ENCODE measurements around the gene SCT. TPM values are rescaled to one million over a fixed set of nuclear protein-coding genes. Genes with fewer than 3 reads are reported as not detected.

The SCT gene
- total RNA-seq, 1 donor from 2014 or later: not detected

DNA sequence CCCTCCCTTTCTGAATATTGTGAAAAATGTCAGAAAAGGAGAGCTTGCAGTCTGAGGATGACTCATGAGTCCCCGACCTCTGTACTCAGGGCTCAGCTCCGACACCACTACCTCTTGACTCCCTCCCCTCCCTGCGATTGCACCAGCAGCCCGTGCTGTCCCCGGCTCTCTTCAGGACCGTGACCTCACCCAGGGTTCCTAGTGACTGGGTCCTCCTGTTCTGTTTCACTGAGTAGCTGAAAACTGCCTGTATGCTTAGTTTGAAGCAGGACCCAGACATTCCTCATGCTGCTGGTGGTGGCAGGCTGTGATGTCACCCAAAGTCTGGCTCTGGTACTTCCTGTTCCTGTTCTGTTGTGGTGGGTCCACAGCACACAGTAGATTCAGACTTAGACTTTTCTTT is 39.0 kb downstream of the SCT start:
- no peak for DNase-seq (ENCODE audit: low spot score)

DNA sequence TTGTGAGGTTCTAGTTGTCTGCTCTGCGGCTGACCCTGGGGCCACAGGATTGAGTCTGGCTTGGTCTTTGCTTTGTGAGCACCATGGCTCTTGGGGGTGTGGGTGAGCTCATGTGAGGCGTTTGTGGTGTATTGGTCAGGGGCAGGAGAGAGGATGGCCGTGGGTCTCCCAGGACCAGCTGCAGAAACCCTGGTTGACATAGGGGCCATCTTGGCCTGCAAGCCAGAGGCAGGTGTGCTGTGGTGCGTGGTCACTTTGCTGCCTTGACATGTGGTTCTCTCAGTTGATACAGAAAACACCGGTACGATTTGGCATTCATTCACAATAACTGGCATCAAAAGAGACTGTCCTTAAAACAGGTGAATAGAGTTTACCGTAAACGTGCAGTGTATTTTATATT is 39.4 kb downstream of the SCT start:
- no peak for DNase-seq (ENCODE audit: low spot score)

DNA sequence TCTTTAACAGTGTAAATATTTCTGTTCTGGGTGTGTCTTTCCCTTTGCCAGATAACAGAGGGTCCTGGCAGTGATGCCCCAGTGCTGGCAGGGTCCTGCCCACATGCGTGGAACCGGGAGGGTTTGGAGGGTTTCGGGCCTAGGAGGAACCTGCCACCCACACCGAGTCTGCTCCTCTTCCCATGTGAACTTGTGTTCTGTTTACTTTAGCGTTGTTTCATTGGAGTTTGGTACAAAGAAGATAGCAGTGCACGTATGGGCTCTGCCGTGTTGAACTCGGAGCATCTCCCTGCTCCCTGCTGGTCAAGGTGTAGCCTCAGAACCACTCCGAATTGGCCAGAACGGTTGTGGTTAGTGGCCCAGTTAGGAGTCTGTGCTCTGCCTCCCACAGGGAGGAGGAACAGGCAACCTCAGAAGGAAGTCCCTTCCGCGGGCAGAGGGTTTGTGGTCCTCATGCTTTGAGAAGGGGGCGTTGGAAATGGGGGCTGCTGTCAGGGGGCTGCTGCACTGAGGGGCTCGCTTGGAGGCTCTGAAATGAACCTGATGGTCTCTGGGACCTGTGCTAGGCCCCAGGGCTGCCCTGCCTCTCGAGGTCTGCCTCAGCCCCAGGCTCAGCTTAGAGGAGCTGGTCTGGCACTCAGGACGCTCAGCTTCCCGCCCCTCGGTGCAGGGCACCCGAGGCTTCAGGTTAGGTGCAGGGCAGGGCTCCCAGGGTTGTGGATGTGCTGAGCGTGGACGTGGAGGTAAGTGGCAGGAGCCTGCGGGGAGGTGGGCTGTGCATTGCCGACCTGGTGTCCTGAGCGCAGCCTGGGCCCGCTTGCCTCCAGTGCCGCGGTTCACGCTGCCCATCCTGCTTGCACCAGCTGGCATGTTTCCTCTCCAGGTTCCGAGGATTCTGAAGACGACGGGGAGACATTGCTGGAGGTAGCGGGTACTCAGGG is 40.3 kb downstream of the SCT start:
- no peak for DNase-seq (ENCODE audit: low spot score)

DNA sequence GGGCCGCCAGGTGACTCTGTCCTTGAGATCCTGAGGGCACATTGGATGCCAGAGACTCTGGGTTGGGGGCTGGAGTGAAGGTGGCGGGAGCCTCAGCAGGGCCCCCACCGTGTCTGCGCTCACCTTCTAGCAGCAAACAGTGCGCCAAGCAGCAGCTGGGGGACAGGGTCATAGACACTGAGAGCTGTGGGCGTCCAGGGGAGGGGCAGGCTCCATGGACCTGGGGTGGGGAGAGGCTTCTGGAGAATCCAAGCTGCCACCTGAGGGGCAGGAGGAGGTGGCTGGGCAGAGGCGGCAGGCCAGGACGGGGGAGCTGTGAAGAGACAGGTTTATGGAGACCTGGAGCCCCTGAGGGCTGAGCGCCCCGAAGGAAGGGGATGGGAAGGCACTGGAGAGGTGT is 42.7 kb downstream of the SCT start:
- no peak for DNase-seq (ENCODE audit: low spot score)

DNA sequence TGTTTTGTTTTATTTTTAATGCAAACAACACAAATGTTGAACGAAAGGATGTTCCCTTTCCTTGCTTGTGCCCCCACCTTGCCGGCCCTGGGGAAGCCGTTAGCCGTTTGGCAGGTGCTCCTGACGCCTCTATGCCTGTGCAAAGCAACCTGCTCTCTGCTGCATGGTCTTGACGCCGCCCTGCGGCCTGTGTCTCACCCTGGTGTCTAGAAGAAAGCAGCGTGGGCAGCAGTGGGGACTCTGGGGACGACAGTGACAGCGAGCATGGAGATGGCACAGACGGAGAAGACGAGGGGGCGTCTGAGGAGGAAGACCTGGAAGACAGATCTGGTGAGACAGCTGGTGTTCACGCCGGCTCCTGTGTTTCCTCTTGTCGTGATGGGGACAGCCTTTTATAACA is 45.2 kb downstream of the SCT start:
- DNase-seq (ENCODE audit: low spot score): no peak

DNA sequence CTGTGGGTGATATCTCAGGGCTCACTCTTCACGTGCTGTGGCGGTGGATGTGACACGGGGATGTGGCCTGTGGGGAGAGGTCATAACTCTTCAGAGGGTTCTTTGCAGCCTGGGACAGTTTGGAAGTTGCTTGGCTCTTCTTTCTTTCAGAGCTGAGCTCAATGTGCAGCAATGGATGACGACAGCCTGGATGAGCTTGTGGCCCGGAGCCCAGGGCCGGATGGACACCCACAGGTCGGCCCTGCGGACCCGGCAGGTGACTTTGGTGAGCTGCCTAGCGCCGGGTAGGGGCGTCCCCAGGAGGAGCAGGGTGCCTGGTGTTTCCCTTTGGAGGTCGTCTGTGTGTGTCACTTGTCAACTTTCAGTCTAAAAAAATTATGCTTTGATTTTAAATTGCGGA is 45.6 kb downstream of the SCT start:
- DNase-seq (ENCODE audit: low spot score): no peak

DNA sequence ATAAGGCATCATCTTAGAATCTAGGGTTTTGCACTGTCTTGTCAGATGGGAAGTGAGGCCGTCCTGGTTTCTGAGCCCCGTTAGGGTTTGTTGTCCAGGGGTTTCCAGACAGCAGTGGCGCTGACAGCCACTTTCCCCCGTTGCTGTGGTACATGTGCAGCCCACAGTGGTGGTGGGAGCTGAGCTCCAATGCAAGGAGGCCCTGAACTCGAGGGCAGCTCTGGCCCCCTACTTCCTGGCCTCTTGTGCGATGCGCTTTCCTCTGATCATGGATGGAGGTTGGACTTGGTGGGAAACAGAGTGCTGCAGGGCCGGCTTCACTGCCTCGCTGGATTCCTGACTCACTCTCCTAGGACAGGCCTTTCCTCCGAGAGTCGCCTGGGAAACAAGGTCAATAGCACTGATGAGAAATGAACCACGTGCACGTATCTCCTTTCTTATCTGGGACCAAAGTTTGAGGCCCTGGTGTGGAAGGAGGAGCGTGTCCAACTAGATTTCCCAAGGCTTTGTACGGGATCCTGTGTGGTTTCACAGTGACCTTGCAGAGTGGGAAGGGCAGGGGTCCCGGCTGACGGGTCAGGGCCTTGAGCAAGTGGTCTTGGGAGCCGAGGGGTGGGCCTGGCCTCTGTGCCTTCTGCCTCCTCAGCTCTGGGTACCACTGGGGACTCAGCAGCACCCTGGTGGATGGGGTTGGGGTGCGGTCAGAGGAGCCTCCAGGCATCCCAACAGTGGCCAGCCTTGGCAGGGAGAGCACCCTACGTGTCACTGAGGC is 47.0 kb downstream of the SCT start:
- no peak for DNase-seq (ENCODE audit: low spot score)

DNA sequence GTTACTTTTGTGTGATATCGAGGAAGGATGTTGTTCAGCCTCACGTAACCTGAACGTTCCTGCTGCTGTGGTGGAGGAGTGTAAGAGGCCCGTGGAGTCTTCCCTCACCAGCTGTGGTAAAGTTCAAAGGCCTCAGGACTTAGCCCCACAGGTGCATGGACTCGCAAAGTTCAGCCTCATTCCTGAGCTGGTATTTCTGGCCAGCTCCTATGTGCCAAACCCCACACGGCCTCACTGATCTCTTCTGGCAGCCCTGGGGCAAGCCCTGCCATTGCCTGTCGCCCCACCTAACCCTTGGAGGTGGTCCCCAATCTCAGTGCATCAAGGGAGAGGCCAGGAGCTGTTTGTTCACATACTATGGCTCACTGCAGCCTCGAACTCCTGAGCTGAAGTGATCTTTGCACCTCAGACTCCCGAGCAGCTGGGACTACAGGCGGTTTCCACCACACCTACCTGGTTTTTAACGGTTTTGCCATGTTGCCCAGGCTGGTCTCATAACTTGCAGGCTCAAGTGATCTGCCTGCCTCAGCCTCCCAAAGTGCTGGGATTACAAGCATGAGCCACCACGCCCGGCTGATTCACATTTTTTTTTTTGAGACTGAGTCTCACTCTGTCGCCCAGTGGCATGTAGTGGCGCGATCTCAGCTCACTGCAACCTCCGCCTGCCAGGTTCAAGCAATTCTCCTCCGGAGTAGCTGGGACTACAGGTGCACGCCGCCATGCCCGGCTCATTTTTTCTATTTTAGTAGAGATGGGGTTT is 48.5 kb downstream of the SCT start:
- no peak for DNase-seq (ENCODE audit: low spot score)

DNA sequence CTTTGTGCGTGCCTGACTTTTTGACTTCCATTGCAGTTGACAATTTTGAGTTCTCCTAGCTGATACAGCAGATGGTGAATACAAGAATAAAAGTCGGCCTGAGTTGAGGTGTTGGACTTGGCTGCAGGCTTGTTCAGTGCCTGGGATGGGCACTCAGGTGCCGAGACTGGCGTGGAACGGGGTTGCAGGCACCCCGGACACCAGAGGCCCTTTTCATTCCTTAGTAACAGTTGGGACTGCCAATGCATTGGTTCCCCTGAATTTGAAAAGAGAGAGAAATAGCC is 49.4 kb downstream of the SCT start:
- DNase-seq (ENCODE audit: low spot score): no peak

DNA sequence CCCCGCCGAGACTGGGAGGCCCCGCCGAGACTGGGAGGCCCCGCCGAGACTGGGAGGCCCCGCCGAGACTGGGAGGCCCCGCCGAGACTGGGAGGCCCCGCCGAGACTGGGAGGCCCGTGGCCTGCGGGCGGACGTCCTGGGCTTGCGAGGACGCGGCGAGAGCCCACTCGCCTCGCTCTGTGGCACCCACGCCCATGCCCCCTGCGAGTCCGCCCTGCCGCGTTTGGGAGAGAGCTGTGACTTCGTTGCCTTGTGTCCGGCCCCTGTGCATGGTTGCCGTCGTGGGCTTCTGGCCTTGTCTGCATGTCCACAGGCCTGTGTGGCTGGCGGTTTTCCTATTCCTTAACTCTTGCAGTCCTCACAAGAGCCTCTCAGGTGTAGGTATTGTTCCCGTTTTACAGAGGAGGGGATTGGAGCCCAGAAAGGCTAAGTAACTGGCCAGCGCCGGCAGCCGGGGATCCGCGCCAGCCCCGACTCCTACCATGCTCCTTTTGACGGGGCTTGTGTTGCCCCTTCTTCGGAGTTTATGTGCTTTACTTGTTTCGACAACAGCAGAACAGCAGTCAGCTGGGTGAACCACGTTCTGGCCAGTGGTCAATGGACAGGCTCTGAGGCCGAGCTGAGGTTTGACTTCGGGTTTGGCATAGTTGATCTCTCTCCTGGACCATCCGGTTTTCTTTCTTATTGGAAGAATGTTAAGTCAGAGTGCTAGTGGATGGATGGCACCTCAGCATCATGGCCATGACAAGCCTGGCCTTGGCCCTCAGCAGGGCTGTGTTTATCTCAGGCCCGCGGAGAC is 50.0 kb downstream of the SCT start:
- DNase-seq (ENCODE audit: low spot score): no peak

Other genes with a start within 250 kb of the SCT start
- 78.5 TPM for gene PKP3, start 233.0 kb downstream of the SCT start, total RNA-seq
- gene SIGIRR, start 212.2 kb downstream of the SCT start, total RNA-seq: 73.9 TPM
- 17.9 TPM for gene ANO9, start 185.2 kb downstream of the SCT start, total RNA-seq
- gene PTDSS2, start 176.9 kb downstream of the SCT start, total RNA-seq: 28.6 TPM
- gene RNH1, start 119.9 kb downstream of the SCT start, total RNA-seq: 182 TPM
- 85.3 TPM for gene HRAS, start 91.6 kb downstream of the SCT start, total RNA-seq
- gene LRRC56, start 89.7 kb downstream of the SCT start, total RNA-seq: 3.4 TPM
- 8.8 TPM for gene LMNTD2, start 66.4 kb downstream of the SCT start, total RNA-seq
- 54.9 TPM for gene RASSF7, start 66.2 kb downstream of the SCT start, total RNA-seq
- gene PHRF1, start 50.7 kb downstream of the SCT start, total RNA-seq: 43.6 TPM
- 14.9 TPM for gene IRF7, start 11.2 kb downstream of the SCT start, total RNA-seq
- not detected for gene CDHR5, start 2.2 kb downstream of the SCT start, total RNA-seq
- 2.6 TPM for gene DRD4, start 10.1 kb upstream of the SCT start, total RNA-seq
- 36.9 TPM for gene DEAF1, start 68.0 kb upstream of the SCT start, total RNA-seq
- gene TMEM80, start 68.6 kb upstream of the SCT start, total RNA-seq: 32.5 TPM
- gene EPS8L2, start 79.0 kb upstream of the SCT start, total RNA-seq: 156 TPM
- 172 TPM for gene TALDO1, start 120.3 kb upstream of the SCT start, total RNA-seq
- gene GATD1, start 150.3 kb upstream of the SCT start, total RNA-seq: 82.5 TPM
- 0.23 TPM for gene CEND1, start 162.9 kb upstream of the SCT start, total RNA-seq
- 28.4 TPM for gene SLC25A22, start 171.1 kb upstream of the SCT start, total RNA-seq
- gene PIDD1, start 178.1 kb upstream of the SCT start, total RNA-seq: 20.6 TPM
- 2,024 TPM for gene RPLP2, start 182.8 kb upstream of the SCT start, total RNA-seq
- 118 TPM for gene PNPLA2, start 191.7 kb upstream of the SCT start, total RNA-seq
- gene CRACR2B, start 200.7 kb upstream of the SCT start, total RNA-seq: 45.8 TPM
- gene CD151, start 205.8 kb upstream of the SCT start, total RNA-seq: 241 TPM
- gene POLR2L, start 215.3 kb upstream of the SCT start, total RNA-seq: 112 TPM
- gene TSPAN4, start 215.7 kb upstream of the SCT start, total RNA-seq: 47.2 TPM

Measured in ureter (tissue), 1 donor.